ENCODE data around the gene UBE2E3.
"Not testable (repeated sequence)": the region's sequence is repeated elsewhere in the genome, so short reads cannot be mapped to it uniquely, and the experiment has no call there.

The UBE2E3 gene

GRCh38 chr2:181025004-181025403, 44.6 kb downstream of the UBE2E3 start:
- DNase-seq (ENCODE audit: low read depth in 2 of 2): no peak

DNA sequence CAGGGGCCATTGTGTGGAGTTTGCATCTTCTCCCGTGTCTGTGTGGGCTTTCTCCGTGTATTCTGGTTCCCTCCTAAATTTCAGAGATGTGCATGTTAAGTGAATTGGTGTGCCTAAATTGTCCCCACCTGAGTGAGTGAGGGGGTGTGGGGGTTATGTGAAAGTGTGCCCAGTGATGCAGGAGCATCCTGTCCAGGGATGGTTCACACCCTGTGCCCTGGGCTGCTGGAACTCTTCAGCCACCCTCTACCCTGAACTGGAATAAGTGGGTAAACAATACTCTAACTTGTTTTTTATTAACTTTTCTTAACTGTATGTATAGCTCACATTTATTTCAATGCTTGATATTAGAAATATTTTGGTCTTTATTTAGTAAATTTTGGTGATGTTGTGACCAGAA, 56.0 kb downstream of the UBE2E3 start:
- DNase-seq (ENCODE audit: low read depth in 2 of 2): no peak

GRCh38 chr2:181036848-181037603, 56.6 kb downstream of the UBE2E3 start:
- DNase-seq (ENCODE audit: low read depth in 2 of 2): no peak

DNA sequence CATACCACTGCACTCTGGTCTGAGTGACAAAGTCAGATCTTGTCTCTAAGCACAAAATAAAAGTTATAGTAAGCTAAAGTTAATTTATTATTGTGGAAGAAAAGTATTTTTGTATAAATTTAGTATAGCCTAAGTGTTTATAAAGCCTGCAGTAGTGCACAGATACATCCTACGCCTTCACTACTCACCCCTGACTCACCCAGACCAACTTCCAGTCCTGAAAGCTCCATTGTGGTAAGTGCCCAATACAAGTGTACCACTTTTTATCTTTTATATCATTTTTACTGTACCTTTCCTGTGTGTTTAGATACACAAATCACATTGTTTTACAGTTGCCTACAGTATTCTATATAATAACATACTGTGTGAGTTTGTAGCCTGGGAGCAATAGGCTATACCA, 57.5 kb downstream of the UBE2E3 start:
- no peak for DNase-seq (ENCODE audit: low read depth in 2 of 2)

DNA sequence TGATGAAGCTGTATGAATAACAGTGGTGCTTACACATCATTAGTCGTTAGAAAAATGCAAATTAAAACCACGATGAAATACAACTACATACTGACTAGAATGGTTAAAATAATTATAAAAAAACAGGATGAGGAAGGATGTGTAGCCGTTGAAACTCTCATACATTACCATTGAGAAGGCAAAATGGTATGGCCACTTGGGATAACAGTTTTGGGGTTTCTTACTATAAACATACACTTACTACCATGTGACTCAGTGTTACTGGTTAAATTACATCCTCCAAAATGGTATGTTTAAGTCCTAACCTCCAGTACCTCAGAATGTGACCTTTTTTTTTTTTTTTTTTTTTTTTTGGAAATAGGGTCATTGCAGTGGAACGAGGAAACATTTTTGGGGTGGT, 58.4 kb downstream of the UBE2E3 start:
- no peak for DNase-seq (ENCODE audit: low read depth in 2 of 2)

DNA sequence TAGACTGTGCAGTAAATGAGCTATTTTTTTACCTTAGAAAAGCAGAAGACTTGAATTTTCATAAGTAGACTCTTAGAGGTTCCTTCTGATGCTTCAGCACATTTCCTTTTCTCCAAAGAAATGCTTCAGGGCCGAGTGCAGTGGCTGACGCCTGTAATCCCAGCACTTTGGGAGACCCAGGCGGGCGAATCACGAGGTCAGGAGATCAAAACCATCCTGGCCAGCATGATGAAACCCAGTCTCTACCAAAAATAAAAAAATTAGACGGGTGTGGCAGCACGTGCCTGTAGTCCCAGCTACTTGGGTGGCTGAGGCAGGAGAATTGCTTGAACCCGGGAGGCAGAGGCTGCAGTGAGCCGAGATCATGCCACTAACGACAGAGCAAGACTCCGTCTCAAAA, 60.4 kb downstream of the UBE2E3 start:
- DNase-seq (ENCODE audit: low read depth in 2 of 2): not testable (repeated sequence)

GRCh38 chr2:181041661-181042060, 61.3 kb downstream of the UBE2E3 start:
- no peak for DNase-seq (ENCODE audit: low read depth in 2 of 2)

GRCh38 chr2:181042706-181043105, 62.3 kb downstream of the UBE2E3 start:
- DNase-seq (ENCODE audit: low read depth in 2 of 2): no peak

- no peak for DNase-seq (ENCODE audit: low read depth in 2 of 2)
Observed at GRCh38 chr2:181046833-181047232, 66.4 kb downstream of the UBE2E3 start.

GRCh38 chr2:181047829-181048228, 67.4 kb downstream of the UBE2E3 start:
- DNase-seq (ENCODE audit: low read depth in 2 of 2): no peak

DNA sequence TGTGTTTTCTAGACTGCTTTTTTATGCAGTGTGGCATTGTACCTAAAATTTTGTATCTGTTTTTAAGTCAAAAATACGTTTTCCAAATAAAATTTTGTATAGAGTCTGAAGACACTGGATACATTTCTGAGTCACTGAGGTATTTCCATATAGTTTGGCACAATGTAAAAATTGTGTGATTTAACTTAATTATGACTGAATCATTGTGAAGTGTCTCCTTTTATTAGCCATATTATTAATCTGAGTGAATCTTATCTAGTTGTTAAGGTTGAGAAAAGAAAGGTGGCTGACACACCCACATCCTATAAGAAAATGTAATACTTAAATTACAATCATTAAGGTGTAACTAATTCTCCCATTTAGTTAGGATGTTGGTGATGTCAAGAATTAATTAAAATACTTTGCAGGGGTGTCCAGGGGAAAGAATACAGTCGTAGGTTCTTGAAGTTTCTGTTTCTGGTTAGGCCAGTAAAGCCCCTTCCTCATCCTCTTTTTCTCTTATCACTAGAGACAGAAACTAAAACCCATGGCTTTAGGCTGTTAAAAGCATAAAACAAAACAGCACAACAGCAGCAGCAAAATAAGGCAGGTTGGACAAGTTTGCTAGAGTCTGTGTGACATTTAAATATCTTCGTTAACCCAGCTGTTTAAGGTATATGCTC, 71.6 kb downstream of the UBE2E3 start:
- DNase-seq (ENCODE audit: low read depth in 2 of 2): no peak

DNA sequence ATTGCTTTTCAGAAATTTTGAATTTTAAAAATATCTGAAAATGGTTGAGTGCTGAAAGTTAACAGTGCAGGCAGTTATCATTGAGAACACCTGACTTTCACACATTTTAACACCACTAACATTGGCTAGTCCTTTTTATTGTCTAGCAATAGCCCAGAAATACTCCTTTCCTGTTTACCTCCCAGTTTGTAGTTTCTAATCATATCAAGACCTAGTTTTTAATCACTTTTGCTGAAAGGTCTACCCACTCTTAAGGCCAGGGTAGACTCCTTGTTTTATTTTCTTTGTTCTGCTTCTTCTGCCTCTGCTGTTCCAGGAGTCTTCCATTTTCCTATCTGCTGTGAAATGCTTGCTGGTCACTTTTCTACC, 72.1 kb downstream of the UBE2E3 start:
- DNase-seq (ENCODE audit: low read depth in 2 of 2): no peak

DNA sequence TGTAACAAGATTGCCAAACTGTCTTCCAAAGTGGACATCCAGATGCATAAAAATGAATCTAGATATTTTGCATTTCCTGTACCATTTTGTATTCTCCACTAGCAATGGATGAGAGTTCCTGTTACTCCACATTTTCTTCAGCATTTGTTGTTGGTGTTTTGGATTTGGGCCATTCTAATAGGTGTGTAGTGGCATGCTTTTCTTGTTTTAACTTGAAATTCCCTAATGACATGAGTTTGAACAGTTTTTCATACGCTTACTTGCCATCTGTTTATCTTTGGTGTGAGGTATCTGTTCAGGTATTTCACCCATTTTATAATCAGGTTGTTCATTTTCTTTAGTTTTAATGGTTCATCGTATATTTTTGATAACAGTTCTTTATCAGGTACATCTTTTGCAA, 73.9 kb downstream of the UBE2E3 start:
- DNase-seq (ENCODE audit: low read depth in 2 of 2): no peak

DNA sequence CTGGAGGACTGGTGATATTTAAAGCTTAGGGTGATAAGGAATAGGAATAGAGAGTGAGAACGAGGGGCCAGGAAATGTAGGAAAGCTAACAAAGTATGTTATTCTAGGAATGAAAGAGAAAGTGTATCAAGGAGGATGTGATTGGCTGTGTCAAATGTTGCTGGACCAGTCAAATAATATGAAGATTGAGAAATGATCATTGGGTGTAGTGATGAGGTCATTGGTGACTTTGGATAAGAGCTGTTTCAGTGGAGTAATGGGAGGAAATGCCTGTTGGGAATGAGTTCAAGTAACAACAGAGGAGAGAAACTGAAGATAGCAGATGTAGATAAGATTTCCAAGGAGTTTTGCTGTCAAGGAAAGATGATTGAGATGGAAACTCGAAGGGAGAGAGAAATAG, 74.4 kb downstream of the UBE2E3 start:
- DNase-seq (ENCODE audit: low read depth in 2 of 2): no peak

DNA sequence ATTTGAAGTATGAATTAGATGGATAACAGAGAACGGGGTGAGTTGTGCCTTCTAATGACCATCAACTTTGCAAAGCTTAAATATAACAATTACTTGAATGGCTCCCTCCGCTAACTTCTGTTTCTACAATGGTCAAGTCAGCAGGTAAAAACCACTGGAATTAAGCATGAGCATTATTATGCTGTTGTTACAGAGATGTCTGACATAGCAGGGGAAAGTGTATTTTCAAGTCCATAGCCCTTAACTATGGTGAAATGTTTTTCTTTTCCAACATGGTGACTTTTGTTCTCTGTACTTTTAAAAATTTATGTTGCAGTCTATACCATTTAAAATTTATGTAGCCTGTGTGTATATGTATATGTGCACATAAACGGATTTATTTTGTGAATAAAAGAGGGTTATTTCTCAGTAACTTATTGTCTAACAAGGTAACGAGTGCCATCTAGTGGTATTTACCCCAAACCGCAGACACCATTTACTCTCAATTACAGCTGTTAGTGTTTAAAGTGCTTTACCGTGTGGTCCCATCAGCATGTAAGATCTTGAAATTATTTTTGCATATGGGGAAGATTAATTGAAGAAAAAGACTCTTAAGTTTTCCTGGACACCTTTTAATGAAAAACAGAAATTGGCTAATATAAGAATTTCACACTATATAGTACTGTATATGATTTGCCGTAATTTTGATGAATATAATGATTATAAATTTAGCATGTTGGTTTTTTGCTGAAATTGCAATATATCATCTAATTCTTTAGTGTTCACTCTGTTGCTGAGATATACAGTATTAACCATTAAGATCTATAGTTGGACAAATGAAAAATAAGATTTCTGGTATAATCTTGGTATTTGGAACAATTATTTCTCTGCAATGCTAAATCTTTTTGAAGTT, 78.2 kb downstream of the UBE2E3 start:
- no peak for DNase-seq (ENCODE audit: low read depth in 2 of 2)

DNA sequence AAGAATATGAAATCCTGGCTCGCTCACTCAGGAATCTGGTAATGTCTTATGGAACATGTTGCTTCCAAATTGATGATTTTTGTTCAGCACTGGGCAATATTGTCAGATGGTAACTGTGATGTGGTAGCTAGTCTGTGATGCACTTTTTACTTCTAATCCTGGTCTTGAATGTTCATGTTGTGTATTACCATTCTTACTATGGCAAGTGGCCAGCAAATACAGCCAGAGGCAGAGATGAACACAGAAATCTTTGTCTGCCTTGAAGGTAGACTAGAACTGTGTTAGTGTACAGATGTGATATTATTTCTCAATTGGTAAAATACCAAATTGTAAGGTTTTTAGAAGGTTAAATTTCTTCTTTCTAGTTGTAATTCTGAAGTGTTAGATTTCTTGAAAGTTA, 83.3 kb downstream of the UBE2E3 start:
- DNase-seq (ENCODE audit: low read depth in 2 of 2): no peak

DNA sequence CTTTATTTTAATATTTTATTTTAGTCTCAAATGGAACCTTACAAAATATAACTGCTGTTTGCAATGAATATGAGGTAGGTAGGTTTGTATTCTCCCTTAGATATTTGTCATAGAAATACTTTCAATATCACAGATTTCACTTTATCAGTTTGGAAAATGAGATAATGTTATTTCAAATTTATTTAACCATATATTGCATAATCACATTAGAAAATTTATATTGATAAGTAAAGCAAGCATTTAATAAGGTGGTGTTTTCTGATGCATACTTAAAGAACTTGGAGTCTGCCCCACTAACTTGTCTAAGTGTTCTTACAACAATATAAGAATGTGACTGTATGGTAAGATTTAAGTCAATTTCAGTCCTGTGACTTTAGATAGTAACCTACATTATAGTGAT, 85.1 kb downstream of the UBE2E3 start:
- no peak for DNase-seq (ENCODE audit: low read depth in 2 of 2)

DNA sequence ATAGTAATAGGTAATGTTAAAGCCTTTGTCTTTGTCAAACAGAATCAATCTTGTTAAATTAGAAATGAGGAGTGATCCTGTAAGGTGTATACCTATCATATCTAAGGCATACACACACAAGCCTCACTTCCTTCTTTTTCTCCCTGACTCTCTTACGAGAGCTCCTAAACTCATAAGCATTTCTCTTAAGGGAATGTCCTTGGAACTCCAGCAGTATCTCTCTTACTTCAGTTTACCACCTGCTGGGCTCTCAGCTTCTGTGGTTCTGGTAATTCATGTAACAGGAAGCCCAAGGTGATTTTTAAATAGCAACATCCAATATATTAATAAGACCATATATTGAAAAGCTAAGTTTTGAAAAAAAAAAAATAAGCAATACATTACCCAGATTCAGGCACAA, 85.9 kb downstream of the UBE2E3 start:
- no peak for DNase-seq (ENCODE audit: low read depth in 2 of 2)

DNA sequence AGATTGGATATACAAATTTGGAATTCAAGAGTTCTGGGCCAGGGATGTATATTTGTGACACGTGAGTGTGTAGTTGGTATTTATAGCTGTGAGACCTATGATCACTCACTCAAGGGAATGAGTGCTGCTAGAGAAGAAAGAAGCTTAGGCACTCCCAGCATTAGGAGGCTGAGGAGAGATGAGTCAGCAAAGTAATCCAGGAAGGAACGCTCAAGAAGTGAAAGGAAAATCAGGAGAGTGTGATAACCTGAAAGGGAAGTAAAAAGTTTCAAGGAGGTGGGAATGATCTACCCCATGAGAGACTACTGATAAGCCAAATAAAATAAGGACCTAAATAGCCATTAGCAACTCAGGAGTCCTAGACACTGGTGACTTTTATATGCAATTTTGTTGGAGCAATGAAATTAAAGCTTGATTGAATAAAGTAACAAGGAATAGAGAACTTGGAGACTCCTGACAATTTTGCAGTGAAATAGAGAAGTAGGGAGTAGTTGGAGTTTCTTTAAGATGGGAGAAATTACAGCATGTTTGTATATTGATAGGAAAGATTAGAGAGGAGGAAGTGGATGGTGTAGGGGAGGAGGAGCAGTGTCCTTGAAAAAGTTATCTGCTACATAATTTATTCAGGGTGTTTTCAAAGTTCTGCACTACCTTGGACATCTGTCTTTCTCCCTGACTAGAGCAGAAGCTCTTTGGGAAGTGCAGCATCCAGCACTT, 89.9 kb downstream of the UBE2E3 start:
- no peak for DNase-seq (ENCODE audit: low read depth in 2 of 2)

GRCh38 chr2:181070836-181071200, 90.4 kb downstream of the UBE2E3 start:
- no peak for DNase-seq (ENCODE audit: low read depth in 2 of 2)

GRCh38 chr2:181072486-181073235, 92.3 kb downstream of the UBE2E3 start:
- DNase-seq (ENCODE audit: low read depth in 2 of 2): no peak

All from stimulated activated CD8-positive, alpha-beta memory T cell treated with anti-CD3 and anti-CD28 coated beads, Interleukin-7, amount 100 ng/mL, for 1 hour (primary cell).